Left colon (tissue), 2 donors: ENCODE results near the gene SMIM41. TPM values are rescaled to one million over a fixed set of nuclear protein-coding genes. Genes with fewer than 3 reads are reported as not detected.
A peak's percentile ranks its signal among the peaks of the same experiment; 100 is the strongest.

Experiments used
- ATAC-seq: fragments of 200-7000 bp; cut with Tn5 transposase; one replicate; pipeline ENCODE4 v1.9.1; 2020; ENCODE audit warnings: mild to moderate bottlenecking, moderate library complexity
- DNase-seq, 2 donors: peaks; one replicate each; pipeline ENCODE4 v3.0.0-alpha.2; 2020
- intact Hi-C, 2 donors: fragments of 100-400 bp; cut with DNase I in 1 of 2; cut with micrococcal nuclease in 1 of 2; formaldehyde crosslinking; loops; one replicate each; pipeline versions ENCODE4 v1.11.2 to v1.14.0; 2022; cut with DNase I, micrococcal nuclease
- total RNA-seq, 2 donors: library from RNA; stranded (reverse); fragmentation: NEBNext Ultra II Directional; extraction: Animal tissue kit (Norgen Biotek cat#: 25700); gene quantifications; one replicate each; pipeline ENCODE4 v1.2.1, GENCODE V29; 2021
- donor health status: DM: no; HTN: no; CAD: no.
- donor health status: DM: yes; HTN: yes; CAD: no.

SMIM41 gene
- total RNA-seq, 2 donors from 2014 or later = 0.31 TPM; not detected in 1

- ATAC-seq (peak; percentile 34), DNase-seq (peak; percentile 79 to 85)
- intact Hi-C loops = no loop called here
Observed at GRCh38 chr12:52151837-52152783, 72.6 kb downstream of the SMIM41 start.

DNA sequence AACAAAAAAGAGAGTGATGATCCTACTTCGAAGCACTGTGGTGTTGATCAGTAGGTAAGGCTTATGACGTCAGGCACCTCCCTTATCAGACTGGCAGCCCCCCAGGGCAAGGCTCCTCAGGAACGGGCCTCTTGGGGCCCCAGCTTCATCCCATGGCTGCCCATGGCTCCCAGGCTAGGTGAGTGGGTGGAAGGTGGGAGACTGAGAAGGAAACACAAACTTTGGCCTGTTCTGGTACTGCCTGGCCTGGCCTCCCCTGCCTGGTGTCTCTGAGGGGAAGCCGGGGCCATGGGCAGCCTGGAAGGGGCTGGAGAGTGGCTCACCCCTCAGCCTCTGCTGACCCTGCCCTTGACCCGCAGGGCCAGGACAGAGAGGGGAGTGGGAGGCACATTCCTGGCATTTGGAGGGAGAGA, 73.4 kb downstream of the SMIM41 start:
- intact Hi-C loops = no loop called here

DNA sequence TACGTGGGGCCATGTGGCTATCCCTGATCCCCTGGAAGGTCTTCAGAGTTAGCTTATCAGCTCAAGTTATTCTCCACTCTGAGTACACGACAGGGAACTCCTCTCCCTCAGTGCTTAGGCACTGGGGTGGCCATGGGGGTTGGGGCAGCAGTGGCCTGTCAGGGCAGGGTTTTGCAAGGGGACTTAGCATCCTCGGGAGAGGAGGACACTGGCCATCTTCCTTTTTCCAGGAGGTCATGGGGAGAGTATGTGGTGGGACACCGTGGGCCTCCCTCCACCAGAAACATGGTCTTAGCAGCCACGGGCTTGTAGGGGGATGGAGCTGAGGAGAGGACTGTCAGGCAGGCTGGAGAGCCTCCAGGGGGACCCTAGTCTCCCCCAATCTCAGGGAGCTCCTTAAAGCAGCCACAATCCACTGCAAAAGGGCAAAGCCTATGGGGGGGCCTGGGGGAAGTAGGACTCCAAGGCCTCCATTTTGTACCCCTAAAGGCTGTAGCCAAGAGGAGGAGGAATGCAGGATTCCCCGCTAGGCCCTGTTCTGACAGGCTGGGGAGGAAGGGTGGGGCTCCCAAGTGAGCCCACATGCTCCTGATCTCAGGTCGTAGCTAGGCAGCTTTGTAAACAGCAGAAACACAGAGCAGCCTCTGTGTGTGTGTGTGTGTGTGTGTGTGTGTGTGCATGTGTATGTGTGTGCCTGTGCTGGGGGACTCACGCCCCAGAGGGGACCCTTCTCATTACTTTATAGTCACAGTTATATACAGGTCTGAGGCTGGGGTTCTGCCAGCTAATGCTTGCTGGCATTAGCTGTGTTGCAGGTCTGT, 75.8 kb downstream of the SMIM41 start:
- intact Hi-C loops = loop anchor here (5.0 kb wide), 2 partner anchors 172 to 722 kb away; no protein-coding TSS in a partner anchor
- peak; percentile 43 for ATAC-seq
- peak; percentile 44 to 56 for DNase-seq

More for the DNA sequence above, 73.4 kb downstream of the SMIM41 start:
- ATAC-seq (no peak), DNase-seq (no peak)

DNA sequence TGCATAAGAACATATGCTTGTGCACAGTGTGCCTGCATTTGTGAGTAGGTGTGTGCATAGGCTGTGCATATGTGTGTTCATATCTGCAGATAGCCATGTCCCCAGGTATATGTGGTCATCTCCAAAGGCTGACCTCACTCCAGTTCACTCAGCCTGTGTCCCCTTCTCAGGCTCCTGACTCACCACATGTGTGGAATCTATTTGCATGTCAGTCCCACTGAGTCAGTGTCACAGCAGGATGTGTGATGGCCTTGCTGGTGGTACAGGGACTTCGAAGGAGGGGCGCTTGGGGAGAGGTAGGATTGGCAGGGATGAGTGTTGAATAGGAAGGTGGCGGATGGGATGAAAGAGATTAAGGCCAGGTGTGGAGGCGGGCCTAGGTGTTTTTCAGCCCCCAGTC, 76.8 kb downstream of the SMIM41 start:
- ATAC-seq = no peak
- intact Hi-C loops = loop anchor here (5.0 kb wide), 2 partner anchors 171 to 721 kb away; no protein-coding TSS in a partner anchor
- DNase-seq = no peak

DNA sequence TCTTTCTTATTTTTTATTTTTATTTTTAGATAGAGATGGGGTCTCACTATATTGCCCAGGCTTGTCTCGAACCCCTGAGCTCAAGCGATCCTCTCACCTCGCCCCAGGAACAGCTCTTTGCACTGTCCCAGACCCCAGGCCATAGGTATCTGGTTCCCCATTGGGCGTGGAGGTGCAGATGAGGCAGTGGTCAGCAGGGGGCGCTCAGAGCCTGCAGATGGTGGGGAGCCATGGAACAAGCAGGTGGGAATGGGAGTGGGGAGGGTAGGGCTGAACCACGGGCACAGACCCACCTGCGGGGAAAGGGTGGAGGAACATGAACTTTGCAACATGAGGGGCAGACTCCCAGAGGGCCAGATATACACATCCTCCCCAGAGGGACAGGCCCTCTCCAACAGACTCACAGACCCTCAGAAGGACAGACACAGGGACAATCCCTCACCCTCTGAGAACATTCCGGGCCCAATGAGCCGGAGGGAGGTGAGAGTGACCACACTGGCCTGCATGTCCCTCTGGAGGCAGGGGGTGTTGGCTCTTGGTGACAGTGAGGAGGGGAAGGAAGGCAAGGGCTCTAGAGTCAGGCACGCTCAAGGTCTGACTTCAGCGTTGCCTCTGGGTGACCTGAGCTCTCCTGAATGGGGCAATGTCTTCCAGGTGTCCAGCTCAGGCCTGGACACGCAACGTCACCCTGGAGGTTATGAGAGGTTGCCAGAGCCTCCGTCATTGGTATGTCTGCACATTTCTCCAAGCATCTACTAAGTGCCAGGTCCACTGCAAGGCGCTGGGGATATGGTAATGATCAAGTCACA, 77.5 kb downstream of the SMIM41 start:
- intact Hi-C loops = loop anchor here (5.0 kb wide), 2 partner anchors 170 to 720 kb away; no protein-coding TSS in a partner anchor
- DNase-seq = peak; percentile 62 to 82
- ATAC-seq = peak; percentile 51

GRCh38 chr12:52157566-52158150, 78.2 kb downstream of the SMIM41 start:
- no peak for ATAC-seq
- DNase-seq = no peak
- intact Hi-C loops = loop anchor here (5.0 kb wide), 2 partner anchors 170 to 720 kb away; no protein-coding TSS in a partner anchor

Other genes with a start within 250 kb of the SMIM41 start
- gene FIGNL2, start 231.0 kb upstream of the SMIM41 start, total RNA-seq = under 1 TPM; 0.24 to 0.36 TPM
- not detected for gene ANKRD33, start 191.6 kb upstream of the SMIM41 start, total RNA-seq
- 100 to 1,000 TPM; 188 to 214 TPM for gene ACVRL1, start 172.2 kb upstream of the SMIM41 start, total RNA-seq
- gene ACVR1B, start 128.0 kb upstream of the SMIM41 start, total RNA-seq = 10 to 100 TPM; 67.6 to 84.7 TPM
- gene TAMALIN, start 72.8 kb upstream of the SMIM41 start, total RNA-seq = 10 to 100 TPM in 1 of 2 donors, 1 to 10 TPM in 1; 9.0 to 10.7 TPM
- 100 to 1,000 TPM in 1 of 2 donors, 10 to 100 TPM in 1; 37.7 to 182 TPM for gene NR4A1, start 28.3 kb upstream of the SMIM41 start, total RNA-seq
- gene ATG101, start 9.7 kb upstream of the SMIM41 start, total RNA-seq = 10 to 100 TPM; 35.0 to 36.3 TPM
- 1 to 10 TPM in 1 of 2 donors, not detected in 1; 1.1 TPM for gene KRT80, start 112.3 kb downstream of the SMIM41 start, total RNA-seq
- under 1 TPM; 0.78 to 0.89 TPM for gene KRT7, start 153.5 kb downstream of the SMIM41 start, total RNA-seq
- under 1 TPM in 1 of 2 donors, not detected in 1; 0.20 TPM for gene KRT86, start 194.9 kb downstream of the SMIM41 start, total RNA-seq
- gene KRT81, start 211.8 kb downstream of the SMIM41 start, total RNA-seq = not detected
- gene KRT83, start 241.7 kb downstream of the SMIM41 start, total RNA-seq = not detected